HEK293 (cell line): Measurements from ENCODE around the gene ARMC5.

ENCODE experiments used
- CTCF ChIP-seq: fragments of 450-650 bp; formaldehyde crosslinking; IDR thresholded peaks from 2 replicates; pipeline ENCODE4 v1.5.1; 2016; ENCODE audit warnings: missing biosample characterization, missing genetic modification characterization
- OSR2 ChIP-seq: fragments of 450-650 bp; formaldehyde crosslinking; IDR thresholded peaks from 2 replicates; pipeline ENCODE4 v1.5.1; 2016; ENCODE audit warnings: missing biosample characterization, missing genetic modification characterization
- SP2 ChIP-seq: fragments of 450-650 bp; formaldehyde crosslinking; IDR thresholded peaks from 2 replicates; pipeline ENCODE4 v1.5.1; 2016; ENCODE audit warnings: missing biosample characterization, missing genetic modification characterization
- ZFP41 ChIP-seq: fragments of 450-650 bp; formaldehyde crosslinking; IDR thresholded peaks from 2 replicates; pipeline ENCODE4 v1.5.1; 2016; ENCODE audit warnings: missing biosample characterization, missing genetic modification characterization, borderline replicate concordance
- ZSCAN30 ChIP-seq: fragments of 450-650 bp; IDR thresholded peaks from 2 replicates; pipeline ENCODE4 v1.5.1; 2018; ENCODE audit warnings: missing biosample characterization, mild to moderate bottlenecking, missing genetic modification characterization, moderate library complexity

- TF ChIP-seq CTCF (tag by site-specific recombination) (no peak), SP2 (tag by site-specific recombination) (no peak), OSR2 (tag by site-specific recombination) (no peak), ZSCAN30 (no peak), ZFP41 (tag by site-specific recombination) (no peak)
Observed at GRCh38 chr16:31473264-31473984, 14.1 kb downstream of the ARMC5 start.
